ENCODE data around the gene MAML2.

The MAML2 gene

GRCh38 chr11:95993438-95994298, 349.3 kb downstream of the MAML2 start:
- DNase-seq, result no peak

GRCh38 chr11:95991545-95991944, 351.4 kb downstream of the MAML2 start:
- DNase-seq, result no peak

- DNase-seq, result no peak
Measured at GRCh38 chr11:95991101-95991500, 351.9 kb downstream of the MAML2 start.

- no peak for DNase-seq
Measured at GRCh38 chr11:95989780-95990179, 353.2 kb downstream of the MAML2 start.

GRCh38 chr11:95989076-95989605, 353.9 kb downstream of the MAML2 start:
- no peak for DNase-seq

- DNase-seq, result no peak
Measured at GRCh38 chr11:95985174-95985808, 357.7 kb downstream of the MAML2 start.

GRCh38 chr11:95984072-95984471, 358.9 kb downstream of the MAML2 start:
- no peak for DNase-seq

- DNase-seq, result no peak
Measured at GRCh38 chr11:95977534-95978174, 365.3 kb downstream of the MAML2 start.

GRCh38 chr11:95976550-95976949, 366.4 kb downstream of the MAML2 start:
- DNase-seq, result no peak

- DNase-seq, result no peak
Measured at GRCh38 chr11:95975343-95975742, 367.7 kb downstream of the MAML2 start.

- DNase-seq, result no peak
Measured at GRCh38 chr11:95972060-95972459, 370.9 kb downstream of the MAML2 start.

- DNase-seq, result no peak
Measured at GRCh38 chr11:95968585-95968984, 374.4 kb downstream of the MAML2 start.

- no peak for DNase-seq
Measured at GRCh38 chr11:95964281-95964680, 378.7 kb downstream of the MAML2 start.

GRCh38 chr11:95961758-95962157, 381.2 kb downstream of the MAML2 start:
- no peak for DNase-seq

- no peak for DNase-seq
Measured at GRCh38 chr11:95950905-95951304, 392.1 kb downstream of the MAML2 start.

- no peak for DNase-seq
Measured at GRCh38 chr11:95948637-95949036, 394.4 kb downstream of the MAML2 start.

- no peak for DNase-seq
Measured at GRCh38 chr11:95944623-95945022, 398.4 kb downstream of the MAML2 start.

- DNase-seq, result no peak
Measured at GRCh38 chr11:95943546-95943945, 399.4 kb downstream of the MAML2 start.

- no peak for DNase-seq
Measured at GRCh38 chr11:95939091-95939490, 403.9 kb downstream of the MAML2 start.

GRCh38 chr11:95937358-95937757, 405.6 kb downstream of the MAML2 start:
- DNase-seq, result no peak

- no peak for DNase-seq
Measured at GRCh38 chr11:95933594-95933993, 409.4 kb downstream of the MAML2 start.

- no peak for DNase-seq
Measured at GRCh38 chr11:95931916-95932315, 411.1 kb downstream of the MAML2 start.

- no peak for DNase-seq
Measured at GRCh38 chr11:95930948-95931347, 412.0 kb downstream of the MAML2 start.

- DNase-seq, result no peak
Measured at GRCh38 chr11:95926726-95927125, 416.3 kb downstream of the MAML2 start.
